Coronary artery (tissue), 2 donors: ENCODE data around the gene SRGN.
A peak's percentile ranks its signal among the peaks of the same experiment; 100 is the strongest.

Experiments used
- DNase-seq: peaks from one replicate; pipeline ENCODE4 v3.0.0-alpha.2; 2017; ENCODE audit warnings: low spot score
- H3K27ac ChIP-seq, 2 donors: fragments of 200-600 bp; sonication (generic); one replicate each; pipeline ENCODE4 v1.5.1; 2016 to 2019
- H3K4me3 ChIP-seq: fragments of 200-600 bp; sonication (generic); 2 replicates; pipeline ENCODE4 v1.5.1; 2016; ENCODE audit warnings: mild to moderate bottlenecking, moderate library complexity
- TF ChIP-seq, protein P1 (sequence below): fragments of 200-600 bp; sonication (generic); IDR thresholded peaks from one replicate; pipeline ENCODE4 v1.5.1; 2019; ENCODE audit warnings: antibody characterized with exemption

Gene SRGN

DNA sequence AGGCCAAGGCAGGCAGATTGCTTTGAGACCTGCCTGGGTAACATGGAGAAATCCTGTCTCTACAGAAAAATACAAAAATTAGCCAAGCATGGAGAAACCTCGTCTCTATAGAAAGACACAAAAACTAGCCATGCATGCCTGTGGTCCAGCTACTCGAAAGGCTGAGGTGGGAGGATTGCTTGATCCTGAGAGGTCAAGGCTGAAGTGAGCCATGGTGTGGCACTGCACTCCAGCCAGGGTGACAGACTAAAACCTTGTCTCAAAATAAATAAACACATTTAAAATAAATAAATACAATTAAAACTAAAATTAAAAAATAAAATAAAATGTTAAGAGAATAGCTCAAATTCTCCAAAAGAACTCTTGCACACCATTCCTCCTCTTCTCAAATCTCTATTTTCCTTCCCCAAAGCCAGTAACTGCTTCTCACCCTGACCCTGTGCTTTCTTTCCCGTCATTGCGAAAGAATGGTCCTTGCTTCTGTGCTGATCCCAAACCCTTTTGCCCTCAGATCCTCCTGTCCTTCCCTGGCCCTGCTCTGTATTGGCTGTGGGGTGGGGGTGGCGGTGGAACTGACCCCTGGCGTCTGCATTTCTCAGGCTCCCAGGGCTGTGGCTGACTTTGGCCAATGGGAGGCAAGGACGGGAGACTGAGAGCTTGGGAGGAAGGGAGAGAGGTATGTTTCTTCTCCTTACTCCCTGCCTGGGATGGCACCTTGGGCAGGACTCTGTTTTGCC, 12.4 kb downstream of the SRGN start:
- DNase-seq, result no peak
- Histone ChIP-seq H3K27ac (no peak overlapping the region), H3K4me3 (no peak overlapping the region)
- TF ChIP-seq, protein P1, sequence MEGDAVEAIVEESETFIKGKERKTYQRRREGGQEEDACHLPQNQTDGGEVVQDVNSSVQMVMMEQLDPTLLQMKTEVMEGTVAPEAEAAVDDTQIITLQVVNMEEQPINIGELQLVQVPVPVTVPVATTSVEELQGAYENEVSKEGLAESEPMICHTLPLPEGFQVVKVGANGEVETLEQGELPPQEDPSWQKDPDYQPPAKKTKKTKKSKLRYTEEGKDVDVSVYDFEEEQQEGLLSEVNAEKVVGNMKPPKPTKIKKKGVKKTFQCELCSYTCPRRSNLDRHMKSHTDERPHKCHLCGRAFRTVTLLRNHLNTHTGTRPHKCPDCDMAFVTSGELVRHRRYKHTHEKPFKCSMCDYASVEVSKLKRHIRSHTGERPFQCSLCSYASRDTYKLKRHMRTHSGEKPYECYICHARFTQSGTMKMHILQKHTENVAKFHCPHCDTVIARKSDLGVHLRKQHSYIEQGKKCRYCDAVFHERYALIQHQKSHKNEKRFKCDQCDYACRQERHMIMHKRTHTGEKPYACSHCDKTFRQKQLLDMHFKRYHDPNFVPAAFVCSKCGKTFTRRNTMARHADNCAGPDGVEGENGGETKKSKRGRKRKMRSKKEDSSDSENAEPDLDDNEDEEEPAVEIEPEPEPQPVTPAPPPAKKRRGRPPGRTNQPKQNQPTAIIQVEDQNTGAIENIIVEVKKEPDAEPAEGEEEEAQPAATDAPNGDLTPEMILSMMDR, result no peak

DNA sequence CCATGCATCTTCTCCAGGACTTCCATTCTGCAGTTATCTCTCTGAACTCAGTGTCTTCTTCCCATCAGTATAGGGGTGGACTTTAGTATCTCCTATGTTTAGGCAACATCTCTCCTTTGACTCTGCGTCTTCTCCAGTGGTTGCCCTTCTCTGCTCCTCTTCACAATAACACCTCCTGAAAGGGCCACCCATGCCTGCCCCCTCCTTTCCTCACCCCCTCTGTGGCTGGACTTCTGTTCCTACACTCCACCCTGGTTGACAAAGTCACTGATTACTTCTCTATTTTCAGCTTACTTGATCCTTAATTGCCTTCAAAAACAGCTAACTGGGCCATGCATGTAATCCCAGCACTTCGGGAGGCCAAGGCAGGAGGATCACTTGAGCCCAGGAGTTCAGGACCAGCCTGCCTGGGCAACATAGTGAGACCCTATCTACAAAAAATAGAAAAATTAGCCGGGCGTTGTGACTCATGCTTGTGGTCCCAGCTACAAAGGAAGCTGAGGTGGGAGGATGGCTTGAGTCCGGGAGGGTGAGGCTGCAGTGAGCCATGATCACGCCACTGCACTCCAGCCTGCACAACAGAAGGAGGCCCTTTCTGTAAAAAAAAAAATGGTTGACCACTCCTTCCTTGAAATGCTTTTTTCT, 13.7 kb downstream of the SRGN start:
- H3K4me3 ChIP-seq, result no peak overlapping the region
- no peak overlapping the region for H3K27ac ChIP-seq
- TF ChIP-seq, protein P1, result no peak
- DNase-seq, result peak; percentile 38

DNA sequence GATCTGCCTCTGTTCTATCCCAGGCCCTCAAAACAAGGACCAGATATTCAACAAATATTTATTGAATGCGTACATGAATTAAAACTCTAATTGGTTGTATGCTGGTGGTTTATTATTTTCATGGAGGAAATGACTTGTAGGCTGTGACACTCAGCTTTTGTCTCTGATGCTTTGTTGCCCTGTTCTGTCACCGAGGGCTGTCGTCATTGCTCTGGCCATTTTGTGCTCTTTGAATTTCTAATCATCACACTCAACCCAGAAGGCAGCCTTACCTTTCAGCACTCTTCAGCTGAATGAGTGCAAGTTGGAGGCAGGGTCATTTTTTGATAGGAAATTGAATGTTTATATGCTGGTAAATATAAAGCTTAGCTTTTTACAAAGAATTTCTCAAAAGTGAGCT, 14.5 kb downstream of the SRGN start:
- peak; percentile 11 for DNase-seq
- TF ChIP-seq, protein P1, result no peak
- Histone ChIP-seq H3K27ac (no peak overlapping the region), H3K4me3 (no peak overlapping the region)

DNA sequence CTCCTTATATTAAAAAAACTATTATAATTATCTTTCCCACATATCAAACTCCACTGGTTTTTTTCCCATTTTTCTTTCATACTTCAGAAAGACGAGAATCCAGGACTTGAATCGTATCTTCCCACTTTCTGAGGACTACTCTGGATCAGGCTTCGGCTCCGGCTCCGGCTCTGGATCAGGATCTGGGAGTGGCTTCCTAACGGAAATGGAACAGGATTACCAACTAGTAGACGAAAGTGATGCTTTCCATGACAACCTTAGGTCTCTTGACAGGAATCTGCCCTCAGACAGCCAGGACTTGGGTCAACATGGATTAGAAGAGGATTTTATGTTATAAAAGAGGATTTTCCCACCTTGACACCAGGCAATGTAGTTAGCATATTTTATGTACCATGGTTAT, 15.9 kb downstream of the SRGN start:
- H3K4me3 ChIP-seq, result no peak overlapping the region
- H3K27ac ChIP-seq, result no peak overlapping the region
- TF ChIP-seq, protein P1, result no peak
- DNase-seq, result no peak

DNA sequence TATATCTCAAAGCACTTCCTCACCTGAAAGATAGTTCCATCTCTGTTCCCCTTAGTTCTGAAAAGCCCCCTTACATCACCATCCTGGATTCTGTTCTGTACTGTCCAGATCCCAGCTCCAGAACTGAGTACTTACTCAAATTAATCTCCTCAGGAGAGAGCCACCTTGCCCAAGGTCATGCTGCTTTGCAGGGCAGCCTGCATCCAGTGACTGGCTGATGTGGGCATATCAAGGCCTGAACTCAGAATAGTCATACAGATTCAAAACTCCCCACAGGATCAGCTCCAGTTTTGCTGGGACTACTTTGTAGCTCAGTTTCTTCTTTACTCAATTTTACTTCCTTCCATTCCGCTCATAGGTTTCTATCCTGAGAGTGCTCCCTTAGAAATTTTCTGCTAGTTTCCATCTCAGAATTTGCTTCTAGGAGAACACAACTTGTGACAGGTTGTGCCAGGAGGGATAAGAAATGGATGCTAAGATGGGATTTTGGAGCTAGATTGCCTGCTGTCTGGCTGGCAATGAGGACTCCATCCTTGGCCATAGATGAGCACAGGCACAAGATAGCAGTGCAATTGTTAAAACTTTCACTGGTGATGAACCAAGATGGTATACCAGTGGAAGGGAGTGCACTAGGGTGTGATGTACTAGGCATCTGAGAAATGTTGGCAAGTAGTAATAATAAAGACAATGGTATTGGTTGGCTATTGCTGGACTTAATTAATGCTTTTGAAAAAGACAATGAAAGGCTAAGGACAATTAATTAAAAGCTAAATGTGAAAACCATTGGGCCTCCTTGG, 17.3 kb downstream of the SRGN start:
- DNase-seq, result no peak
- Histone ChIP-seq H3K27ac (no peak overlapping the region), H3K4me3 (no peak overlapping the region)
- TF ChIP-seq, protein P1, result no peak

DNA sequence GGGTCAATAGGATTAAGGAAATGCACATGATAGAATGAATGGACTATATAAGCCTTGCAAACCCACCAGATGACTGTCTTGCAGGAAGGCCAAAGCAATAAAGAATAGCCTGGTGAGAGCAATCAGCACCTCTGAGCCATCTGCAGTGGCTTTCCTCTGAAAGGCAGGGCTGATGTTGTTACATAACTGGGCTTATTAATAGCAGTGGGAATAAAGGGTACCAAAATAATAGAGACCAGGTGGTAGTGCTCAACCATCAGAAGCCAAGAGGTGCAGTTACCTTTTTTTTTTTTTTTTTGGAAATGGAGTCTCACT, 19.2 kb downstream of the SRGN start:
- no peak overlapping the region for H3K27ac ChIP-seq
- no peak overlapping the region for H3K4me3 ChIP-seq
- TF ChIP-seq, protein P1, result no peak
- no peak for DNase-seq
